K562 (cell line): ENCODE data around the gene GOLPH3. TPM values are rescaled to one million over a fixed set of nuclear protein-coding genes. Genes with fewer than 3 reads are reported as not detected.

Source experiments
- ATF4 ChIP-seq: fragments of 450-650 bp; formaldehyde crosslinking; IDR thresholded peaks from 2 replicates; pipeline ENCODE4 v1.4.0; 2022; ENCODE audit warnings: mild to moderate bottlenecking, moderate library complexity
- CHD1 ChIP-seq: fragments of 200-600 bp; sonication (generic); IDR thresholded peaks from one replicate; pipeline ENCODE4 v1.6.1; 2012; ENCODE audit warnings: mild to moderate bottlenecking, moderate library complexity, low read length, inconsistent platforms
- DMBX1 ChIP-seq: fragments of 250-450 bp; sonication (Bioruptor Pico); IDR thresholded peaks from 2 replicates; pipeline ENCODE4 v1.8.0; 2022; ENCODE audit warnings: inconsistent platforms, mild to moderate bottlenecking, moderate library complexity, borderline replicate concordance
- DNMT1 ChIP-seq: fragments of 450-650 bp; IDR thresholded peaks from 2 replicates; pipeline ENCODE4 v1.6.1; 2016; ENCODE audit warnings: antibody characterized with exemption, mild to moderate bottlenecking
- E4F1 ChIP-seq: fragments of 250-450 bp; sonication (Bioruptor Pico); IDR thresholded peaks from 2 replicates; pipeline ENCODE4 v1.5.0; 2021; ENCODE audit warnings: mild to moderate bottlenecking, borderline replicate concordance
- EHMT2 ChIP-seq: fragments of 450-650 bp; IDR thresholded peaks from 2 replicates; pipeline ENCODE4 v1.6.1; 2018; ENCODE audit warnings: antibody characterized with exemption
- FOXK1 ChIP-seq: sonication (generic); formaldehyde crosslinking; IDR thresholded peaks from 2 replicates; pipeline ENCODE4 v1.8.0; 2022; ENCODE audit warnings: missing genetic modification reagents, mild to moderate bottlenecking, borderline replicate concordance
- FOXK2 ChIP-seq, 2 experiments: fragments of 450-650 bp; IDR thresholded peaks in 1 of 2; conservative IDR thresholded peaks in 1 of 2; 2 replicates each; pipeline ENCODE4 v1.6.1; 2016; ENCODE audit warnings: low read depth in 2 of 2, mild to moderate bottlenecking in 1 of 2
- HOXB6 ChIP-seq: fragments of 250-450 bp; sonication (Bioruptor Pico); IDR thresholded peaks from 2 replicates; pipeline ENCODE4 v1.5.1; 2022; ENCODE audit warnings: mild to moderate bottlenecking, borderline replicate concordance
- NRF1 ChIP-seq, 2 experiments: fragments of 450-650 bp; IDR thresholded peaks in 1 of 2; conservative IDR thresholded peaks in 1 of 2; 2 replicates each; pipeline ENCODE4 v1.6.1; 2014; ENCODE audit warnings: mild to moderate bottlenecking in 2 of 2
- SAP30 ChIP-seq: fragments of 200-600 bp; sonication (generic); IDR thresholded peaks from 2 replicates; pipeline ENCODE4 v1.6.1; 2012; ENCODE audit warnings: borderline replicate concordance, low read depth, mild to moderate bottlenecking, moderate library complexity, low read length, control low read depth, inconsistent platforms; ENCODE audit not compliant: insufficient read depth, poor library complexity, severe bottlenecking
- SIN3A ChIP-seq, 2 experiments: fragments of 150-350 bp in 1 of 2; IDR thresholded peaks; 2 replicates each; pipeline ENCODE4 v1.6.1; 2011 to 2016; ENCODE audit warnings: borderline replicate concordance in 2 of 2, low read depth in 2 of 2, low read length in 2 of 2, mild to moderate bottlenecking in 2 of 2, moderate library complexity in 2 of 2; ENCODE audit not compliant: control insufficient read depth in 1 of 2
- SRSF3 ChIP-seq: fragments of 200-400 bp; formaldehyde crosslinking; IDR thresholded peaks from 2 replicates; pipeline ENCODE4 v1.6.1; 2016; ENCODE audit warnings: mild to moderate bottlenecking, low read length, moderate library complexity; ENCODE audit not compliant: insufficient read depth
- SUPT5H ChIP-seq: fragments of 450-650 bp; IDR thresholded peaks from 2 replicates; pipeline ENCODE4 v1.6.1; 2016
- TRIM28 ChIP-seq: fragments of 450-650 bp; IDR thresholded peaks from 2 replicates; pipeline ENCODE4 v1.6.1; 2017
- ZKSCAN3 ChIP-seq: fragments of 250-450 bp; sonication (Bioruptor Pico); IDR thresholded peaks from 2 replicates; pipeline ENCODE4 v1.4.0; 2020
- polyA plus RNA-seq, 8 experiments: library from polyadenylated mRNA; depleted of rRNA in 4 of 8; stranded (reverse) in 5 of 8; unstranded in 3 of 8; fragments of >200 nt; fragmentation: Nextera tagmentation in 2 of 8; fragmentation: Illumina TruSeq in 1 of 8; extraction: Ambion mirVana in 2 of 8; extraction: Trizol in 1 of 8; gene quantifications; 2 replicates each; pipeline versions ENCODE4 v1.2.1 to v1.2.3, GENCODE V29; 2011 to 2014; ENCODE audit warnings: inconsistent platforms in 1 of 8, missing spikeins in 1 of 8
- total RNA-seq, 7 experiments: library from RNA; depleted of rRNA in 6 of 7; stranded (reverse); fragments of >200 nt in 6 of 7; fragmentation: Illumina TruSeq in 2 of 7; extraction: Trizol in 2 of 7; gene quantifications; 2 replicates each; pipeline versions ENCODE4 v1.2.1 to v1.2.3, GENCODE V29; 2011 to 2021; ENCODE audit warnings: low replicate concordance in 1 of 7
- TF ChIP-seq, protein P1 (sequence below): fragments of 450-650 bp; formaldehyde crosslinking; IDR thresholded peaks from 2 replicates; pipeline ENCODE4 v1.4.0; 2020; ENCODE audit warnings: mild to moderate bottlenecking, moderate library complexity
- TF ChIP-seq, protein P2 (sequence below): sonication (generic); formaldehyde crosslinking; IDR thresholded peaks from 2 replicates; pipeline ENCODE4 v1.8.0; 2022; ENCODE audit warnings: mild to moderate bottlenecking, low read depth, missing genetic modification reagents
- TF ChIP-seq, protein P3 (sequence below): fragments of 450-650 bp; IDR thresholded peaks from 2 replicates; pipeline ENCODE4 v1.6.1; 2016; ENCODE audit warnings: missing biosample characterization, missing genetic modification characterization

GOLPH3 gene
- total and polyA plus RNA-seq, 9 of the 15 experiments (the other 6 are each of a cell fraction or from before 2014, with no cell fraction given): 18.8 to 94.6 (median 55.1) TPM

- TF ChIP-seq, protein P1, sequence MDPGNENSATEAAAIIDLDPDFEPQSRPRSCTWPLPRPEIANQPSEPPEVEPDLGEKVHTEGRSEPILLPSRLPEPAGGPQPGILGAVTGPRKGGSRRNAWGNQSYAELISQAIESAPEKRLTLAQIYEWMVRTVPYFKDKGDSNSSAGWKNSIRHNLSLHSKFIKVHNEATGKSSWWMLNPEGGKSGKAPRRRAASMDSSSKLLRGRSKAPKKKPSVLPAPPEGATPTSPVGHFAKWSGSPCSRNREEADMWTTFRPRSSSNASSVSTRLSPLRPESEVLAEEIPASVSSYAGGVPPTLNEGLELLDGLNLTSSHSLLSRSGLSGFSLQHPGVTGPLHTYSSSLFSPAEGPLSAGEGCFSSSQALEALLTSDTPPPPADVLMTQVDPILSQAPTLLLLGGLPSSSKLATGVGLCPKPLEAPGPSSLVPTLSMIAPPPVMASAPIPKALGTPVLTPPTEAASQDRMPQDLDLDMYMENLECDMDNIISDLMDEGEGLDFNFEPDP (CRISPR knock-in tag): 0 out of 2 replicates have a peak, but pooled peaks have one; percentile 49
- TF ChIP-seq E4F1 (CRISPR knock-in tag) (no peak), EHMT2 (no peak), CHD1 (peak; percentile 77), ATF4 (CRISPR knock-in tag) (no peak), SAP30 (peak; percentile 43), TRIM28 (no peak), NRF1 (conservative IDR thresholded peaks at IDR 0.05 in 1 of 2, IDR thresholded peaks at IDR 0.05 in 1 of 2) (peak; percentile 83 to 87), SUPT5H (peak; percentile 98), ZKSCAN3 (CRISPR knock-in tag) (no peak), SIN3A (IDR thresholded peaks at IDR 0.05; ENCODE audit: borderline replicate concordance in 2 of 2, control insufficient read depth in 1 of 2, low read depth in 2 of 2, low read length in 2 of 2) (peak in 1 of 2 experiments; percentile 71; a peak in 2 of 4 replicates), DMBX1 (CRISPR knock-in tag) (no peak), FOXK1 (peak; percentile 68; the same call in 1 of the 2 replicates), DNMT1 (no peak), SRSF3 (peak; percentile 59; the same call in 1 of the 2 replicates), FOXK2 (conservative IDR thresholded peaks at IDR 0.05 in 1 of 2, IDR thresholded peaks at IDR 0.05 in 1 of 2; ENCODE audit: low read depth in 2 of 2) (peak in 1 of 2 experiments; percentile 47; a peak in 1 of 4 replicates), HOXB6 (no peak)
- TF ChIP-seq, protein P2, sequence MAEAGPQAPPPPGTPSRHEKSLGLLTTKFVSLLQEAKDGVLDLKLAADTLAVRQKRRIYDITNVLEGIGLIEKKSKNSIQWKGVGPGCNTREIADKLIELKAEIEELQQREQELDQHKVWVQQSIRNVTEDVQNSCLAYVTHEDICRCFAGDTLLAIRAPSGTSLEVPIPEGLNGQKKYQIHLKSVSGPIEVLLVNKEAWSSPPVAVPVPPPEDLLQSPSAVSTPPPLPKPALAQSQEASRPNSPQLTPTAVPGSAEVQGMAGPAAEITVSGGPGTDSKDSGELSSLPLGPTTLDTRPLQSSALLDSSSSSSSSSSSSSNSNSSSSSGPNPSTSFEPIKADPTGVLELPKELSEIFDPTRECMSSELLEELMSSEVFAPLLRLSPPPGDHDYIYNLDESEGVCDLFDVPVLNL (CRISPR knock-in tag): peak; percentile 72
- TF ChIP-seq, protein P3, sequence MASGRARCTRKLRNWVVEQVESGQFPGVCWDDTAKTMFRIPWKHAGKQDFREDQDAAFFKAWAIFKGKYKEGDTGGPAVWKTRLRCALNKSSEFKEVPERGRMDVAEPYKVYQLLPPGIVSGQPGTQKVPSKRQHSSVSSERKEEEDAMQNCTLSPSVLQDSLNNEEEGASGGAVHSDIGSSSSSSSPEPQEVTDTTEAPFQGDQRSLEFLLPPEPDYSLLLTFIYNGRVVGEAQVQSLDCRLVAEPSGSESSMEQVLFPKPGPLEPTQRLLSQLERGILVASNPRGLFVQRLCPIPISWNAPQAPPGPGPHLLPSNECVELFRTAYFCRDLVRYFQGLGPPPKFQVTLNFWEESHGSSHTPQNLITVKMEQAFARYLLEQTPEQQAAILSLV (tag): no peak
Observed at GRCh38 chr5:32174011-32174870, at the start of gene GOLPH3 (continued).
